Measurements from ENCODE around the gene DYSF. TPM values are rescaled to one million over a fixed set of nuclear protein-coding genes. Genes with fewer than 3 reads are reported as not detected.

DYSF gene
- total RNA-seq, 2 donors from 2014 or later, result 23.0 to 36.6 TPM

GRCh38 chr2:71610671-71611070, 157.3 kb downstream of the DYSF start:
- Mint-ChIP-seq H3K36me3 (no peaks in the 10 kb centered on the region), H3K27me3 (peaks cover 6 to 11% of the 10 kb centered on the region in 2 donors), H3K27ac (no peak overlapping the region), H3K4me3 (no peak overlapping the region), H3K9me3 (no peaks in the 10 kb centered on the region), H3K4me1 (ENCODE audit: low read depth in 2 of 2) (peaks cover 0 to 10% of the 10 kb centered on the region in 2 donors)
- DNase-seq (ENCODE audit: low spot score) (no peak), ATAC-seq (no peak)

- no peak for ATAC-seq
- no peak for DNase-seq (ENCODE audit: low spot score)
- H3K9me3 Mint-ChIP-seq, result no peaks in the 10 kb centered on the region
- H3K4me1 Mint-ChIP-seq (ENCODE audit: low read depth in 2 of 2), result peaks cover 0 to 14% of the 10 kb centered on the region in 2 donors
- H3K27ac Mint-ChIP-seq, result no peak overlapping the region
- no peak overlapping the region for H3K4me3 Mint-ChIP-seq
- peaks cover 6 to 11% of the 10 kb centered on the region in 2 donors for H3K27me3 Mint-ChIP-seq
- H3K36me3 Mint-ChIP-seq, result no peaks in the 10 kb centered on the region
Observed at GRCh38 chr2:71611247-71611646, 157.9 kb downstream of the DYSF start.

- H3K27me3 Mint-ChIP-seq, result peaks cover 6 to 10% of the 10 kb centered on the region in 2 donors
- no peaks in the 10 kb centered on the region for H3K36me3 Mint-ChIP-seq
- H3K9me3 Mint-ChIP-seq, result no peaks in the 10 kb centered on the region
- DNase-seq (ENCODE audit: low spot score) (no peak), ATAC-seq (no peak)
- H3K4me1 Mint-ChIP-seq (ENCODE audit: low read depth in 2 of 2), result peaks cover 0 to 13% of the 10 kb centered on the region in 2 donors
- H3K27ac Mint-ChIP-seq, result no peak overlapping the region
- no peak overlapping the region for H3K4me3 Mint-ChIP-seq
Observed at GRCh38 chr2:71611781-71612527, 158.6 kb downstream of the DYSF start.

- Mint-ChIP-seq H3K27ac (no peak overlapping the region), H3K4me3 (no peak overlapping the region), H3K4me1 (ENCODE audit: low read depth in 2 of 2) (peaks cover 0 to 5% of the 10 kb centered on the region in 2 donors), H3K9me3 (no peaks in the 10 kb centered on the region), H3K36me3 (no peaks in the 10 kb centered on the region), H3K27me3 (peaks cover 2 to 3% of the 10 kb centered on the region in 2 donors)
- DNase-seq (ENCODE audit: low spot score) (no peak), ATAC-seq (no peak)
Observed at GRCh38 chr2:71612581-71613402, 159.4 kb downstream of the DYSF start.

- DNase-seq (ENCODE audit: low spot score), result no peak
- Mint-ChIP-seq H3K27me3 (no peaks in the 10 kb centered on the region), H3K27ac (no peak overlapping the region), H3K4me1 (ENCODE audit: low read depth in 2 of 2) (peaks cover 0 to 5% of the 10 kb centered on the region in 2 donors), H3K9me3 (no peaks in the 10 kb centered on the region), H3K36me3 (no peaks in the 10 kb centered on the region), H3K4me3 (no peak overlapping the region)
- ATAC-seq, result no peak
Observed at GRCh38 chr2:71613403-71613952, 160.1 kb downstream of the DYSF start.

- Mint-ChIP-seq H3K36me3 (no peaks in the 10 kb centered on the region), H3K4me1 (ENCODE audit: low read depth in 2 of 2) (peaks cover 0 to 5% of the 10 kb centered on the region in 2 donors), H3K27me3 (no peaks in the 10 kb centered on the region), H3K27ac (no peak overlapping the region), H3K9me3 (no peaks in the 10 kb centered on the region), H3K4me3 (no peak overlapping the region)
- DNase-seq (ENCODE audit: low spot score) (no peak), ATAC-seq (no peak)
Observed at GRCh38 chr2:71613953-71614925, 160.9 kb downstream of the DYSF start.

- Mint-ChIP-seq H3K4me3 (no peak overlapping the region), H3K4me1 (ENCODE audit: low read depth in 2 of 2) (peaks cover 0 to 5% of the 10 kb centered on the region in 2 donors), H3K9me3 (no peaks in the 10 kb centered on the region), H3K27me3 (no peaks in the 10 kb centered on the region), H3K36me3 (no peaks in the 10 kb centered on the region), H3K27ac (no peak overlapping the region)
- no peak for ATAC-seq
- no peak for DNase-seq (ENCODE audit: low spot score)
Observed at GRCh38 chr2:71614976-71615766, 161.8 kb downstream of the DYSF start.

GRCh38 chr2:71615767-71616730, 162.7 kb downstream of the DYSF start:
- Mint-ChIP-seq H3K27ac (no peak overlapping the region), H3K4me1 (ENCODE audit: low read depth in 2 of 2) (peaks cover 0 to 5% of the 10 kb centered on the region in 2 donors), H3K36me3 (no peaks in the 10 kb centered on the region), H3K9me3 (no peaks in the 10 kb centered on the region), H3K27me3 (no peaks in the 10 kb centered on the region), H3K4me3 (no peak overlapping the region)
- no peak for ATAC-seq
- DNase-seq (ENCODE audit: low spot score), result no peak

GRCh38 chr2:71617266-71617665, 163.9 kb downstream of the DYSF start:
- Mint-ChIP-seq H3K4me1 (ENCODE audit: low read depth in 2 of 2) (peaks cover 0 to 5% of the 10 kb centered on the region in 2 donors), H3K27ac (no peak overlapping the region), H3K9me3 (no peaks in the 10 kb centered on the region), H3K27me3 (no peaks in the 10 kb centered on the region), H3K36me3 (no peaks in the 10 kb centered on the region), H3K4me3 (no peak overlapping the region)
- DNase-seq (ENCODE audit: low spot score), result no peak
- ATAC-seq, result no peak

- H3K4me3 Mint-ChIP-seq, result no peak overlapping the region
- no peak for DNase-seq (ENCODE audit: low spot score)
- peaks cover 0 to 5% of the 10 kb centered on the region in 2 donors for H3K4me1 Mint-ChIP-seq (ENCODE audit: low read depth in 2 of 2)
- ATAC-seq, result peak; percentile 33 to 43
- no peaks in the 10 kb centered on the region for H3K9me3 Mint-ChIP-seq
- H3K36me3 Mint-ChIP-seq, result no peaks in the 10 kb centered on the region
- no peak overlapping the region for H3K27ac Mint-ChIP-seq
- no peaks in the 10 kb centered on the region for H3K27me3 Mint-ChIP-seq
Observed at GRCh38 chr2:71618327-71619113, 165.2 kb downstream of the DYSF start.

GRCh38 chr2:71619230-71619741, 165.9 kb downstream of the DYSF start:
- peaks cover 0 to 5% of the 10 kb centered on the region in 2 donors for H3K4me1 Mint-ChIP-seq (ENCODE audit: low read depth in 2 of 2)
- no peaks in the 10 kb centered on the region for H3K9me3 Mint-ChIP-seq
- no peaks in the 10 kb centered on the region for H3K36me3 Mint-ChIP-seq
- no peak overlapping the region for H3K27ac Mint-ChIP-seq
- H3K27me3 Mint-ChIP-seq, result no peaks in the 10 kb centered on the region
- peak in 1 of 2 donors; percentile 16 for ATAC-seq
- no peak for DNase-seq (ENCODE audit: low spot score)
- H3K4me3 Mint-ChIP-seq, result no peak overlapping the region

All from natural killer cell treated with Interleukin-12 subunit alpha and Interleukin-12 subunit beta and Interleukin-15 and Interleukin-18, amount 100 ng/mL, for 72 hours (primary cell).